HG03565 (cell line): ENCODE data around the gene SYNE1.

ENCODE experiments used
- ATAC-seq: cut with Tn5 transposase; IDR thresholded peaks from one replicate; pipeline ENCODE4 v1.9.1; 2021; ENCODE audit warnings: mild to moderate bottlenecking, moderate library complexity; ENCODE audit not compliant: unreplicated experiment

The SYNE1 gene

GRCh38 chr6:152248980-152249379, 388.2 kb downstream of the SYNE1 start:
- no peak for ATAC-seq

GRCh38 chr6:152246554-152247337, 390.4 kb downstream of the SYNE1 start:
- no peak for ATAC-seq

GRCh38 chr6:152244998-152245630, 392.0 kb downstream of the SYNE1 start:
- ATAC-seq, result no peak

GRCh38 chr6:152241013-152241766, 396.0 kb downstream of the SYNE1 start:
- no peak for ATAC-seq

- no peak for ATAC-seq
These were observed 396.7 kb downstream of the SYNE1 start for GRCh38 chr6:152240436-152240835.

- no peak for ATAC-seq
These were observed 400.6 kb downstream of the SYNE1 start for GRCh38 chr6:152236370-152237097.

GRCh38 chr6:152233547-152234320, 403.4 kb downstream of the SYNE1 start:
- no peak for ATAC-seq

- no peak for ATAC-seq
These were observed 404.5 kb downstream of the SYNE1 start for GRCh38 chr6:152232501-152233151.

- ATAC-seq, result no peak
These were observed 407.8 kb downstream of the SYNE1 start for GRCh38 chr6:152229330-152229729.

- ATAC-seq, result no peak
These were observed 411.0 kb downstream of the SYNE1 start for GRCh38 chr6:152226119-152226518.

GRCh38 chr6:152225241-152225934, 411.8 kb downstream of the SYNE1 start:
- ATAC-seq, result no peak

GRCh38 chr6:152223636-152224035, 413.5 kb downstream of the SYNE1 start:
- ATAC-seq, result no peak

- ATAC-seq, result no peak
These were observed 415.1 kb downstream of the SYNE1 start for GRCh38 chr6:152221806-152222628.

GRCh38 chr6:152220786-152221185, 416.4 kb downstream of the SYNE1 start:
- ATAC-seq, result no peak

- ATAC-seq, result no peak
These were observed 418.3 kb downstream of the SYNE1 start for GRCh38 chr6:152218887-152219286.

- ATAC-seq, result no peak
These were observed 424.7 kb downstream of the SYNE1 start for GRCh38 chr6:152212437-152212836.

- no peak for ATAC-seq
These were observed 428.0 kb downstream of the SYNE1 start for GRCh38 chr6:152209211-152209610.
